ENCODE data around the gene ANO6.
A peak's percentile ranks its signal among the peaks of the same experiment; 100 is the strongest.

ANO6 gene

DNA sequence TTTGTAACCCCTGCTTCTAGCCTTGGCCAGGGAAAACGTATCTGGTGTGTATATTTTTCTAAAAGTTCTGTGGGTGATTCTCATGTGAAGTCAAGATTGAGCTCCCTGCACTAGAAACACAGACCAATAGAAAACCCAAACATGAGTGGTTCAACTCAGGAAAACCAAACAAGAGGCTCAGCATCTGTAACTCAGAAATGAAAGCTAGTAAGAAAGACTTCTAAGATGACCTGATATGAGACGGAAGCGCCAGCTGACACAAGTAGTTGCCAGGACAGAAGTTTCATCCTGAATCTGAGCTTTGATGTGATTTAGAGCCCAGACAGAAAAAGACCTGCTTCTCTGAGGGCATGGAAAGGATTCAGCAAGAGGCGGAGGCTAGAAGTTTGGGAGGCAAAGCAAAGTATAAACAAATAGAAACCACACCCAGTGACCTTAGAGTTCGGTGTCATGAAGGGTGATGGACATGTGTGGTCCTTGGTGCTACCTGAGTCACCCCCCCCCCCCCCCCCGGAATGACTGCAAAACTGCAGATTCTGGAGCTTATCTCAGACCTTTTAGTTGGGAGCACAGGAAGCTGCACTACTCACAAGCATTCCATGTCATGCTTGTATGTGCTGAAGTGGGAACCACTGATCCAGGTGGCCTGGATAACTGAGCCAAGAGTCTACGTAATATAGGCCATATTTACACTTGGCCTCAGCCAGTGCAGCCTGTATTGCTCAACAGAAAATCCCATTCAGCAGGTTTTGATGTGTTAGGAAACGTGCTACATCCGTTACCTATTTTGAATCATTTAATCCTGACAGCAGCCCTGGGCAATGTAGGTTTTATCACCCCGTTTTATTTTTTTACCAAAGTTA is 191.3 kb downstream of the ANO6 start:
- DNase-seq (ENCODE audit: low read depth): no peak
- no peak overlapping the region for H3K4me3 ChIP-seq (ENCODE audit: low read depth, low read length)
- TF ChIP-seq, protein P1, sequence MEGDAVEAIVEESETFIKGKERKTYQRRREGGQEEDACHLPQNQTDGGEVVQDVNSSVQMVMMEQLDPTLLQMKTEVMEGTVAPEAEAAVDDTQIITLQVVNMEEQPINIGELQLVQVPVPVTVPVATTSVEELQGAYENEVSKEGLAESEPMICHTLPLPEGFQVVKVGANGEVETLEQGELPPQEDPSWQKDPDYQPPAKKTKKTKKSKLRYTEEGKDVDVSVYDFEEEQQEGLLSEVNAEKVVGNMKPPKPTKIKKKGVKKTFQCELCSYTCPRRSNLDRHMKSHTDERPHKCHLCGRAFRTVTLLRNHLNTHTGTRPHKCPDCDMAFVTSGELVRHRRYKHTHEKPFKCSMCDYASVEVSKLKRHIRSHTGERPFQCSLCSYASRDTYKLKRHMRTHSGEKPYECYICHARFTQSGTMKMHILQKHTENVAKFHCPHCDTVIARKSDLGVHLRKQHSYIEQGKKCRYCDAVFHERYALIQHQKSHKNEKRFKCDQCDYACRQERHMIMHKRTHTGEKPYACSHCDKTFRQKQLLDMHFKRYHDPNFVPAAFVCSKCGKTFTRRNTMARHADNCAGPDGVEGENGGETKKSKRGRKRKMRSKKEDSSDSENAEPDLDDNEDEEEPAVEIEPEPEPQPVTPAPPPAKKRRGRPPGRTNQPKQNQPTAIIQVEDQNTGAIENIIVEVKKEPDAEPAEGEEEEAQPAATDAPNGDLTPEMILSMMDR (IDR thresholded peaks at IDR 0.05; ENCODE audit: low read depth, low read length, missing control alignments): no peak

DNA sequence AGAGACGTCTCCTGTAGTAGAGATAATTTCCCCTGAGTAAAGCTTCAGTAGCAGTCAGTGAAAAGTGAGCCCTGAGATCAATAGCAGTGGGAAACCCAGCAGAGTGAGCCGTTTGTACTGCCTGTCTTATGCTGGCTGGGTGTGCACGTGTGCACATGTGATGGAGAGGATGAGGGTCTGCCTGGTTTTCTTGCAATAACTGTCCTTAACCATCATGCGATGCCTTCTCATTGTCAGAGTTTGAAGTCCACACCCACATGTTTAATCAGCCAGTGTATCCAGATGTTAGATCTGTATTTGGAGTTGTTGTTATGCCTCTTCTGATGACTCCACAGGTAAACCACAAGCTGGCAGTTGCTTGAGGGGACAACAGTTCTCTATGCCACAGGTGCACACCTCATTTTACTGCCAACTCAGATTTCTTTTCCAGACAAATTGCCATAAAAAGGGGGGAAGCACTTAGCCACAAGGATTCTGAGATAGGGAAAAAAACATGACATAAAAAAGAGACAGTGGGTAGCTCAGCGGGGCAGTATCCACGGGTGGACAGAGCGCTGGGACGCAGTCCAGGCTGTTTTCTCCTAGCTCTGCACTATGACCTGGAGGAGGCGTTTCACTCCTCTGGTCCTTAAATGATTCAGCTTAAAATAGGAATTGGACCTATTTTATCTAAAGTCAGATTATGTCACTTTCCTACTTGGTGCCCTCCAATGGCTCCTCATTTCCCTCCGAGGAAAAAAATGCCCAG is 192.3 kb downstream of the ANO6 start:
- DNase-seq (ENCODE audit: low read depth): no peak
- TF ChIP-seq, protein P1 (IDR thresholded peaks at IDR 0.05; ENCODE audit: low read depth, low read length, missing control alignments): no peak
- no peak overlapping the region for H3K4me3 ChIP-seq (ENCODE audit: low read depth, low read length)

DNA sequence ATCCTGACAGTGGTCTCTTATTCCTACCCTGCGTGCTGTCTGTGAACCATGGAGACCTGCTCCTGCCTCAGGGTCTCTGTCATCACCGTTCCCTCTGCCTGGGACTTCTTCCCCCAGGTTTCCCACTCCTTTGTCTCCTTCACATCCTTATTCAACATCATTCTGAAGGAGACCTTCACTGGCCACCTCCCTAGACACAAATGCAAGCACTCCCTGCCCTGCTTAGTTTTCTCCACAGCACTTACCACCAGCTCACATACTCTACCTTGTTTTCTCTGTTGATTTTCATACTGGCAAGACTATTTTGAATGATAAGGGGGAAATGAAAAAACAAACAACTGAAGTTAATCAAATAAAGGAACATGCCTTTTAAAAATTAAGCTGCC is 192.8 kb downstream of the ANO6 start:
- no peak overlapping the region for H3K4me3 ChIP-seq (ENCODE audit: low read depth, low read length)

DNA sequence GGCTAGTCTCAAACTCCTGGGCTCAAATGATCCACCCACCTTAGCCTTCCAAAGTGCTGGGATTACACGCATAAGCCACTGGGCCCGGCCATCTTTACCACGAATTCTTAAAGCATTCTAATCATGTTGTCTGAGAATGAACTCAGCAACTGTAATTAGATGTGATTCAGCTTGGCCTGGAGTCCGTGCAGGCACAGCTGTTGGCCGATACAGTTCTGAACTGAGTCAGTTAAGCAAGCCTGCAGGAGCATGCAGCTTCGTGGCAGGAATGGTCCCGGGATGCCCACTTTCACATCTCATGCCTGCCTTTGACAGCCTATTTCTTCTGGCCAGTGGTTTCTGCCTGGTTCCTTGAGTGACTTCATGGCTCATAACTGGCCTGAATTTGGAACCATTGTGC is 194.1 kb downstream of the ANO6 start:
- TF ChIP-seq, protein P1 (IDR thresholded peaks at IDR 0.05; ENCODE audit: low read depth, low read length, missing control alignments): no peak
- H3K4me3 ChIP-seq (ENCODE audit: low read depth, low read length): no peak overlapping the region
- DNase-seq (ENCODE audit: low read depth): no peak

More for the DNA sequence above, 192.8 kb downstream of the ANO6 start:
- TF ChIP-seq, protein P1 (IDR thresholded peaks at IDR 0.05; ENCODE audit: low read depth, low read length, missing control alignments): no peak
- DNase-seq (ENCODE audit: low read depth): no peak

DNA sequence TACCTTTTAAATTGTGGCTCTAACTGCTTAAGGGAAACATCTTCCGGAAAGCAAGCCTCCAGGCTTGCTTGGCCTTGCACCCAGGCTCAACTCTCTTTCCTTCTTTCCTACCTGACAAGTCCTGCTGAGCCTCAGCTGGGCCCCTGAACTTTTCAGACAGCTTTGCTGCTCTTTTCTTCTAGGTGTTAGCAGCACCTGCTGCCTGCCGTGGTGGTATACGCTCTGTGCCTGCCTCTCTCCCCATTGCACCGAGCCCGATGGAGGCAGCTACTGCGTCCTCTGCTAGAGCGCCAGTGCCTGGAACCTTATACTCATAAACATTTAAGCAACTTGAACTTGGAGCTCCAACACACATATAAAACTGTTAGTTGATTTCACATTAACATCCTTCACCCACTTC is 195.7 kb downstream of the ANO6 start:
- TF ChIP-seq, protein P1 (IDR thresholded peaks at IDR 0.05; ENCODE audit: low read depth, low read length, missing control alignments): no peak
- no peak for DNase-seq (ENCODE audit: low read depth)
- H3K4me3 ChIP-seq (ENCODE audit: low read depth, low read length): no peak overlapping the region

DNA sequence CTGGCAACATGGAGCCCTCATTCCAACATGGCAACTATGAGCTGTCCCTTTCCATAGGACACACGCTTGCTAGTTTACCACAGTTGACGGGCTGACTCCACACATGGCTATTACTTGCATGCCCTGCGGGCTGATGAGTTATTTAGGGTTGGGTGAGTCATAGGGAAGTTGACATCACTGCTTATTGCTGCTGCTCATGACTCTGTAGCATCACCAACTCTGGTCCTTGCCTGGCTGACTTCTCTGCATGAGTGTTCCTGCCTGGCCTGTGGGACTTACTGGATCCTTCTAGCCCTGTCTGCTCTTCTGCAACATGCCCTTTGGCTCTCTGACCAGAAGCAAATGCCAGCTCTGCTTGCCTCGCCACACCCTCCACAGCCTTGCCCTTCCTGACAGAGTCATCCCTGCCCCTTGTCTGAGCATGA is 199.5 kb downstream of the ANO6 start:
- DNase-seq (ENCODE audit: low read depth): peak; percentile 26

More for the DNA sequence above, 199.5 kb downstream of the ANO6 start:
- TF ChIP-seq, protein P1 (IDR thresholded peaks at IDR 0.05; ENCODE audit: low read depth, low read length, missing control alignments): no peak
- H3K4me3 ChIP-seq (ENCODE audit: low read depth, low read length): no peak overlapping the region
